Thyroid gland (tissue), 4 donors: Measurements from ENCODE around the gene BLOC1S4.

ENCODE experiments used
- POLR2A ChIP-seq, 2 donors: fragments of 450-650 bp; IDR thresholded peaks; one replicate each; pipeline ENCODE4 v1.6.1; 2017; ENCODE audit warnings: antibody characterized with exemption in 2 of 2, mild to moderate bottlenecking in 2 of 2, moderate library complexity in 1 of 2
- TF ChIP-seq, protein P1 (sequence below), 6 experiments: fragments of 200-600 bp in 3 of 6; fragments of 450-650 bp in 3 of 6; sonication (generic) in 3 of 6; IDR thresholded peaks; one replicate each; pipeline ENCODE4 v1.5.1; 2016 to 2019; ENCODE audit warnings: antibody characterized with exemption in 6 of 6, mild to moderate bottlenecking in 2 of 6, inconsistent platforms in 1 of 6, moderate library complexity in 1 of 6

DNA sequence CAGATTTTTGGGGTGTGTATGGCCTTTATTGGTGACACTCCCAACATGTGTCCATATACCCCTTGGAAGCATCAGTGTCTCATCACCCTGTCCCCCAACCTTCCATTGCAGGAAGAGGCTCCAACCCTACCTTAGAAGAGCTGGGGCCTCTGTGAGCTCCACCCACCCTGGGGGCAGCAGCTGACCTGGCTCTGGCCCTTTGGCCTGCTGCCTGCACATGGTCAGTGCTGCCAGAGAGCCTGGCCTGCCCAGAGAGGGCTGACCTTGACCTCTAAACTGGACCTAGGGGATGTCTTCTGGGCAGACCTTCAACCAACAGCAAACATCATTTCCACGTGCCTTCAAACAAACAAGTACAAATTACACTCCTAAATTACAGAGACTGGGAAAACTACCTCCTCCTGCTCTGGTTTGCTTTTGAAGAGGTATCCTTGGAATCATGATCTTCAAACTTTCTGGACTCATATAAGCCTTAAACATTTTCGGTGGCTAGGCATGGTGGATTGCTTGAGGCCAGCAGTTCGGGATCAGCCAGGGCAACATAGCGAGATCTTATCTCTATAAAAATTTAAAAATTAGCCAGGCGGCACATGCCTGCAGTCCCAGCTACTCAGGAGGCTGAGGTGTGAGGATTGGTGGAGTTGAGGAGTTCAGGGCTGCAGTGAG lies 39.2 kb downstream of the BLOC1S4 start:
- TF ChIP-seq, protein P1, sequence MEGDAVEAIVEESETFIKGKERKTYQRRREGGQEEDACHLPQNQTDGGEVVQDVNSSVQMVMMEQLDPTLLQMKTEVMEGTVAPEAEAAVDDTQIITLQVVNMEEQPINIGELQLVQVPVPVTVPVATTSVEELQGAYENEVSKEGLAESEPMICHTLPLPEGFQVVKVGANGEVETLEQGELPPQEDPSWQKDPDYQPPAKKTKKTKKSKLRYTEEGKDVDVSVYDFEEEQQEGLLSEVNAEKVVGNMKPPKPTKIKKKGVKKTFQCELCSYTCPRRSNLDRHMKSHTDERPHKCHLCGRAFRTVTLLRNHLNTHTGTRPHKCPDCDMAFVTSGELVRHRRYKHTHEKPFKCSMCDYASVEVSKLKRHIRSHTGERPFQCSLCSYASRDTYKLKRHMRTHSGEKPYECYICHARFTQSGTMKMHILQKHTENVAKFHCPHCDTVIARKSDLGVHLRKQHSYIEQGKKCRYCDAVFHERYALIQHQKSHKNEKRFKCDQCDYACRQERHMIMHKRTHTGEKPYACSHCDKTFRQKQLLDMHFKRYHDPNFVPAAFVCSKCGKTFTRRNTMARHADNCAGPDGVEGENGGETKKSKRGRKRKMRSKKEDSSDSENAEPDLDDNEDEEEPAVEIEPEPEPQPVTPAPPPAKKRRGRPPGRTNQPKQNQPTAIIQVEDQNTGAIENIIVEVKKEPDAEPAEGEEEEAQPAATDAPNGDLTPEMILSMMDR (IDR thresholded peaks at IDR 0.05) = no peak
- TF ChIP-seq POLR2A (IDR thresholded peaks at IDR 0.05) = no peak
